WTC11 (cell line): ENCODE data around the gene CNTN5.
"Not testable (repeated sequence)": the region's sequence is repeated elsewhere in the genome, so short reads cannot be mapped to it uniquely, and the experiment has no call there.

Experiments
- ATF3 ChIP-seq: sonication (generic); formaldehyde crosslinking; conservative IDR thresholded peaks from 2 replicates; pipeline ENCODE4 v1.8.1; 2022; ENCODE audit warnings: mild to moderate bottlenecking, missing genetic modification reagents
- CREB1 ChIP-seq: sonication (generic); formaldehyde crosslinking; IDR thresholded peaks from 2 replicates; pipeline ENCODE4 v1.8.0; 2023; ENCODE audit warnings: mild to moderate bottlenecking, missing genetic modification reagents
- CTCF ChIP-seq: fragments of 200-600 bp; IDR thresholded peaks from 2 replicates; pipeline ENCODE4 v1.8.0; 2022; ENCODE audit warnings: antibody characterized with exemption
- E2F1 ChIP-seq: sonication (generic); formaldehyde crosslinking; IDR thresholded peaks from 2 replicates; pipeline ENCODE4 v1.8.0; 2022; ENCODE audit warnings: mild to moderate bottlenecking, missing genetic modification reagents
- ELF4 ChIP-seq: sonication (generic); formaldehyde crosslinking; IDR thresholded peaks from 2 replicates; pipeline ENCODE4 v1.8.1; 2022; ENCODE audit warnings: low read depth, mild to moderate bottlenecking, moderate library complexity, missing genetic modification reagents
- NFYB ChIP-seq: sonication (generic); formaldehyde crosslinking; conservative IDR thresholded peaks from 2 replicates; pipeline ENCODE4 v1.8.0; 2022; ENCODE audit warnings: low read depth, missing genetic modification reagents
- NR3C1 ChIP-seq: sonication (generic); formaldehyde crosslinking; conservative IDR thresholded peaks from 2 replicates; pipeline ENCODE4 v1.8.1; 2023; ENCODE audit warnings: low read depth, mild to moderate bottlenecking, missing genetic modification reagents
- TCF7 ChIP-seq: sonication (generic); formaldehyde crosslinking; IDR thresholded peaks from 2 replicates; pipeline ENCODE4 v1.8.0; 2022; ENCODE audit warnings: mild to moderate bottlenecking, low read depth, missing genetic modification reagents, moderate library complexity
- ZNF138 ChIP-seq: sonication (generic); formaldehyde crosslinking; conservative IDR thresholded peaks from 2 replicates; pipeline ENCODE4 v1.8.1; 2022; ENCODE audit warnings: mild to moderate bottlenecking, moderate library complexity, missing genetic modification reagents
- TF ChIP-seq, protein P1 (sequence below): sonication (generic); formaldehyde crosslinking; IDR thresholded peaks from 2 replicates; pipeline ENCODE4 v1.8.1; 2022; ENCODE audit warnings: missing genetic modification reagents, borderline replicate concordance

GRCh38 chr11:99836739-99837138 is 816.0 kb downstream of the CNTN5 start:
- TF ChIP-seq NFYB; CTCF; ZNF138 (CRISPR knock-in tag); NR3C1; E2F1; ATF3; TCF7 (CRISPR knock-in tag); CREB1 (CRISPR knock-in tag); ELF4 (CRISPR knock-in tag): not testable (repeated sequence)
- TF ChIP-seq, protein P1, sequence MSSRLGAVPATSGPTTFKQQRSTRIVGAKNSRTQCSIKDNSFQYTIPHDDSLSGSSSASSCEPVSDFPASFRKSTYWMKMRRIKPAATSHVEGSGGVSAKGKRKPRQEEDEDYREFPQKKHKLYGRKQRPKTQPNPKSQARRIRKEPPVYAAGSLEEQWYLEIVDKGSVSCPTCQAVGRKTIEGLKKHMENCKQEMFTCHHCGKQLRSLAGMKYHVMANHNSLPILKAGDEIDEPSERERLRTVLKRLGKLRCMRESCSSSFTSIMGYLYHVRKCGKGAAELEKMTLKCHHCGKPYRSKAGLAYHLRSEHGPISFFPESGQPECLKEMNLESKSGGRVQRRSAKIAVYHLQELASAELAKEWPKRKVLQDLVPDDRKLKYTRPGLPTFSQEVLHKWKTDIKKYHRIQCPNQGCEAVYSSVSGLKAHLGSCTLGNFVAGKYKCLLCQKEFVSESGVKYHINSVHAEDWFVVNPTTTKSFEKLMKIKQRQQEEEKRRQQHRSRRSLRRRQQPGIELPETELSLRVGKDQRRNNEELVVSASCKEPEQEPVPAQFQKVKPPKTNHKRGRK: not testable (repeated sequence)
